Measurements from ENCODE around the gene KCNK3.
A peak's percentile ranks its signal among the peaks of the same experiment; 100 is the strongest.

The KCNK3 gene

DNA sequence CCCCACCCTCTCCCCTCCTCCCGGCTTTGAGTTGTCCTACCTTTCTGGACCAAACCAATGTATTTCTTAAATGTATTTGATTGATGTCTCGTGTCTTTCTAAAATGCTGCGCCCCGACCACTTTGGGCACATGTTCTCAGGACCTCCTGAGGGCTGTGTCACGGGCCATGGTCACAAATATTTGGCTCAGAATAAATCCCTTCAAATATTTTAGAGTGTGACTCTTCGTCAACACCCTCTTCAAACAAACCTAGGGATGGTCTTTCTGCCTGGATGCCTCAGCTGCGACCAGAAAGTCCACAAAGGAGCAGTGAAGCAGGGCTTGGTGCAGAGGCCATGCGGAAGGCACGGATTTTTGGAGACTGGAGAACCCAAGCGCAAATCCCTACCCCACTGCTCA lies 70.5 kb downstream of the KCNK3 start:
- no peak for DNase-seq

- peak; percentile 16 to 17 for DNase-seq
These were observed 71.8 kb downstream of the KCNK3 start, which contains the start of gene SLC35F6 for GRCh38 chr2:26764078-26764887. Gene SLC35F6, plus strand, starts transcription at chr2:26764284. Its CDS starts 66 bp downstream, at chr2:26764350.

DNA sequence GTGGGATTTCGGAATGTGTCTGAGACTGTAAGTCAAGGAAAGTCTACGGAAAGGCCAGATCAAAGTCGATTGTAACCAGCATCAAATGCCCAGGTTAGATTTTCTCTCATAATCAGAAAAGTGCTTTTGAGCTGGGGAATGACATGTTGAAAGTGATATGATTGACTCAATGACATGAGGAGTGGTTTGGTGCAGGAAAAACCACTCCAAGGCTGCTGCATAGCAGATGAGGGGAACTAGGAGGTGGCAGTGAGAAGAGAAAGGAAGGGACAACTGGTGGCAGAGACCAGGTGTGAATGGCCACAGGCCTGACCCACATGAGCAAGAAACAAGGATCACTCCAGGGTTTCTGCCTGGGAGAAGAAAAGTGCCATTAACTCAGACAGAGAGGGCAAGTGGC lies 72.4 kb downstream of the KCNK3 start:
- no peak for DNase-seq

GRCh38 chr2:26765475-26766200 lies 73.1 kb downstream of the KCNK3 start:
- no peak for DNase-seq

- DNase-seq = no peak
These were observed 74.6 kb downstream of the KCNK3 start for GRCh38 chr2:26767129-26767528.

GRCh38 chr2:26767894-26768487 lies 75.5 kb downstream of the KCNK3 start:
- no peak for DNase-seq

DNA sequence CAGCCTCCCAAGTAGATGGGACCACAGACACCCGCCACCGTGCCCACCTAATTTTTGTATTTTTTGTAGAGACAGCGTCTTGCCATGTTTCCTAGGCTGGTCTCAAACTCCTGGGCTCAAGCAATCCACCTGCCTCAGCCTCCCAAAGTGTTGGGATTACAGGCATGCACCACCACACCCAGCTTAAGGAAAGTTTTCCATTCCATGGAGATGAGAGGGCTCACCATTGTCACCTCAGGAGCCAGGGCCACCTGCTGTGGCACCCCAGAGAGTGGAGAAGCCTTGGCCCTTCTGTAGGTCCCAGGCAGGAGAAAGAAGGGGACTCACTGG lies 76.2 kb downstream of the KCNK3 start:
- DNase-seq = no peak

GRCh38 chr2:26769089-26769761 lies 76.7 kb downstream of the KCNK3 start:
- DNase-seq = peak; percentile 57 to 78

- DNase-seq = no peak
These were observed 78.6 kb downstream of the KCNK3 start for GRCh38 chr2:26770986-26771586.

GRCh38 chr2:26772064-26773001 lies 79.8 kb downstream of the KCNK3 start:
- DNase-seq = peak in 1 of 2 experiments; percentile 13

GRCh38 chr2:26776195-26776800 lies 83.8 kb downstream of the KCNK3 start:
- DNase-seq = no peak

- DNase-seq = no peak
These were observed 85.6 kb downstream of the KCNK3 start for GRCh38 chr2:26778098-26778497.

GRCh38 chr2:26778507-26778906 lies 86.0 kb downstream of the KCNK3 start:
- DNase-seq = no peak

DNA sequence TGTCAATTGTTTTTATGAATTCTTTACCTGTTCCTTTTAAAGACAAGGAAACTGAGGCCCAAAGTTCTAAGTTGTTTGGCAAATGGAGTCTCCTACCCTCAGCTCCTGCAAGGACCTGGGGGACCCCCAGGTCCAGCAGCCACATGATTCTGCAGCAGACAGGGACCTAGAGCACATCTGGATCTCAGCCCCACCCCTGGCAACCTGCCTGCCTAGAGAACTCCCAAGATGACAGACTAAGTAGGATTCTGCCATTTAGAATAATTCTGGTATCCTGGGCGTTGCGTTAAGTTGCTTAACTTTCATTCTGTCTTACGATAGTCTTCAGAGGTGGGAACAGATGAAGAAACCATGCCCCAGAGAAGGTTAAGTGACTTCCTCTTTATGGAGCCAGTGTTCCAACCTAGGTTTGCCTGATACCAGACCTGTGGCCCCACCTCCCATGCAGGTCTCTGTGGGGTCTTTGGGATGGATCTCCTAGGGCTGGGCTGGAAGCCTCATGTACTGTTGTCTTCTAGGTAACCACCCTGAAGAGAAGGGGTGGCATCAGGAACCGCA lies 87.8 kb downstream of the KCNK3 start:
- DNase-seq = peak; percentile 42 to 48

Data from AML-193 (cell line).